Measurements from ENCODE around the gene UBAP1L.

GRCh38 chr15:65105038-65105437, 10.0 kb downstream of the UBAP1L start:
- TF ChIP-seq CTCF (IDR thresholded peaks at IDR 0.05) (no peak), POLR2AphosphoS5 (IDR thresholded peaks at IDR 0.05; ENCODE audit: low read depth, low read length) (no peak), TCF7L2 (IDR thresholded peaks at IDR 0.05; ENCODE audit: low read depth, low read length) (no peak)

All from Panc1 (cell line).